HEK293 (cell line): Measurements from ENCODE around the gene ABCB11.

ENCODE experiments used
- CTCF ChIP-seq: fragments of 450-650 bp; formaldehyde crosslinking; IDR thresholded peaks from 2 replicates; pipeline ENCODE4 v1.5.1; 2016; ENCODE audit warnings: missing biosample characterization, missing genetic modification characterization
- MYNN ChIP-seq: fragments of 450-650 bp; formaldehyde crosslinking; IDR thresholded peaks from 2 replicates; pipeline ENCODE4 v1.5.1; 2016; ENCODE audit warnings: missing biosample characterization, missing genetic modification characterization, borderline replicate concordance
- REST ChIP-seq: fragments of 450-650 bp; formaldehyde crosslinking; IDR thresholded peaks from 2 replicates; pipeline ENCODE4 v1.5.1; 2016; ENCODE audit warnings: missing biosample characterization, missing genetic modification characterization
- SETDB1 ChIP-seq: IDR thresholded peaks from one replicate; pipeline ENCODE4 v1.6.1; 2017; ENCODE audit warnings: mild to moderate bottlenecking, low read length, moderate library complexity, mixed read lengths; ENCODE audit not compliant: insufficient read length
- TSHZ1 ChIP-seq: fragments of 450-650 bp; formaldehyde crosslinking; IDR thresholded peaks from 2 replicates; pipeline ENCODE4 v1.5.1; 2016; ENCODE audit warnings: missing biosample characterization, missing genetic modification characterization, borderline replicate concordance
- ZBTB17 ChIP-seq: fragments of 450-650 bp; formaldehyde crosslinking; IDR thresholded peaks from 2 replicates; pipeline ENCODE4 v1.5.1; 2016; ENCODE audit warnings: missing biosample characterization, missing genetic modification characterization
- ZBTB26 ChIP-seq: fragments of 450-650 bp; formaldehyde crosslinking; optimal IDR thresholded peaks from 2 replicates; pipeline ENCODE3; 2016; ENCODE audit warnings: missing biosample characterization, mild to moderate bottlenecking, missing genetic modification characterization
- ZBTB7A ChIP-seq: fragments of 450-650 bp; formaldehyde crosslinking; IDR thresholded peaks from 2 replicates; pipeline ENCODE4 v1.5.1; 2016; ENCODE audit warnings: low read depth, missing biosample characterization, missing genetic modification characterization
- ZNF10 ChIP-seq: fragments of 450-650 bp; formaldehyde crosslinking; IDR thresholded peaks from 2 replicates; pipeline ENCODE4 v1.5.1; 2017; ENCODE audit warnings: missing biosample characterization, missing genetic modification characterization
- ZNF501 ChIP-seq: fragments of 450-650 bp; formaldehyde crosslinking; IDR thresholded peaks from 2 replicates; pipeline ENCODE4 v1.5.1; 2016; ENCODE audit warnings: missing biosample characterization, missing genetic modification characterization
- ZNF658 ChIP-seq: fragments of 450-650 bp; formaldehyde crosslinking; IDR thresholded peaks from 2 replicates; pipeline ENCODE4; 2016; ENCODE audit warnings: missing biosample characterization, missing genetic modification characterization
- ZSCAN18 ChIP-seq: fragments of 450-650 bp; formaldehyde crosslinking; IDR thresholded peaks from 2 replicates; pipeline ENCODE4 v1.5.1; 2016; ENCODE audit warnings: missing biosample characterization, missing genetic modification characterization

GRCh38 chr2:168961450-168962229, 69.5 kb downstream of the ABCB11 start:
- TF ChIP-seq ZBTB17 (tag by site-specific recombination) = no peak
- peak; percentile 35; the same call in 1 of the 2 replicates for TF ChIP-seq CTCF
- no peak for TF ChIP-seq ZSCAN18 (tag by site-specific recombination)
- TF ChIP-seq ZNF501 (tag by site-specific recombination) = no peak
- TF ChIP-seq ZBTB26 = no peak
- TF ChIP-seq TSHZ1 (tag by site-specific recombination) = no peak
- TF ChIP-seq REST (tag by site-specific recombination) = no peak
- TF ChIP-seq ZNF658 (tag by site-specific recombination) = no peak
- no peak for TF ChIP-seq ZBTB7A (tag by site-specific recombination)
- TF ChIP-seq SETDB1 = no peak
- no peak for TF ChIP-seq MYNN
- TF ChIP-seq ZNF10 = no peak
